Panc1 (cell line): ENCODE data around the gene CDH26. TPM values are rescaled to one million over a fixed set of nuclear protein-coding genes. Genes with fewer than 3 reads are reported as not detected.
A peak's percentile ranks its signal among the peaks of the same experiment; 100 is the strongest.

Experiments used
- ATAC-seq: fragments of 200-7000 bp; cut with Tn5 transposase; 2 replicates; pipeline ENCODE4 v1.9.1; 2020; ENCODE audit warnings: mild to moderate bottlenecking, moderate library complexity
- BruUV-seq: library from RNA; stranded (reverse); fragments of 400-500 nt; replicated peaks from 2 replicates; lab custom pipeline; 2021; lab: Mats Ljungman, UMichigan
- CTCF ChIA-PET: fragments of 300-600 bp; sonication (Branson Sonifier 250); formaldehyde crosslinking; loops from one replicate; lab custom pipeline; 2022; ENCODE audit warnings: antibody characterized with exemption; lab: Charles Lee
- POLR2A ChIA-PET: fragments of 300-600 bp; sonication (Branson Sonifier 250); formaldehyde crosslinking; loops from one replicate; lab custom pipeline; 2022; ENCODE audit warnings: antibody characterized with exemption; lab: Charles Lee
- DNase-seq: peaks from one replicate; pipeline ENCODE4 v3.0.0-alpha.2; 2010; ENCODE audit warnings: low read depth, low spot score
- H3K27ac ChIP-seq: 2 replicates; pipeline ENCODE4 v1.5.1; 2011; ENCODE audit warnings: mild to moderate bottlenecking, low read length, inconsistent platforms
- H3K27me3 ChIP-seq: fragments of 200-500 bp; sonication (Bioruptor generic); 2 replicates; pipeline ENCODE4 v1.6.0; 2014; ENCODE audit warnings: low read length, inconsistent platforms; ENCODE audit not compliant: control insufficient read depth, insufficient read depth
- H3K36me3 ChIP-seq: fragments of 200-500 bp; sonication (Bioruptor generic); 2 replicates; pipeline ENCODE4 v1.5.1; 2014; ENCODE audit warnings: inconsistent platforms, mild to moderate bottlenecking, low read length, moderate library complexity; ENCODE audit not compliant: control insufficient read depth, insufficient read depth
- H3K4me1 ChIP-seq: 2 replicates; pipeline ENCODE4 v1.5.1; 2011; ENCODE audit warnings: inconsistent platforms, mild to moderate bottlenecking, low read length, moderate library complexity; ENCODE audit not compliant: control insufficient read depth, insufficient read depth
- H3K4me3 ChIP-seq, 2 experiments: 2 replicates each; pipeline ENCODE4 v1.5.1; 2011 to 2012; ENCODE audit warnings: low read depth in 2 of 2, low read length in 2 of 2, mild to moderate bottlenecking in 2 of 2, inconsistent platforms in 1 of 2, moderate library complexity in 1 of 2
- H3K9me3 ChIP-seq: fragments of 200-500 bp; sonication (Bioruptor generic); 2 replicates; pipeline ENCODE4 v1.5.1; 2014; ENCODE audit warnings: low read depth, mild to moderate bottlenecking, inconsistent platforms, low read length, moderate library complexity; ENCODE audit not compliant: control insufficient read depth, insufficient read depth
- POLR2AphosphoS5 ChIP-seq: IDR thresholded peaks from 2 replicates; pipeline ENCODE4 v1.6.1; 2012; ENCODE audit warnings: mild to moderate bottlenecking, low read depth, low read length, moderate library complexity
- SIN3A ChIP-seq: IDR thresholded peaks from 2 replicates; pipeline ENCODE4 v1.6.1; 2012; ENCODE audit warnings: low read depth, mild to moderate bottlenecking, low read length, moderate library complexity, borderline replicate concordance; ENCODE audit not compliant: insufficient read depth
- TCF7L2 ChIP-seq: IDR thresholded peaks from 2 replicates; pipeline ENCODE4 v1.6.1; 2011; ENCODE audit warnings: mild to moderate bottlenecking, low read depth, low read length, inconsistent platforms
- in situ Hi-C: cut with HindIII; loops from 2 replicates; pipeline ENCODE4 v1.10.0; 2016; ENCODE audit warnings: low sequenced_read_pairs, low pct_unique_long_range_greater_than_20kb
- intact Hi-C: fragments of 100-400 bp; cut with micrococcal nuclease; formaldehyde crosslinking; loops from one replicate; pipeline ENCODE4 v1.10.0; 2022; ENCODE audit not compliant: unreplicated experiment
- total RNA-seq: library from RNA; stranded (reverse); gene quantifications from one replicate; pipeline ENCODE4 v1.2.1, GENCODE V29; 2021; ENCODE audit not compliant: unreplicated experiment
- TF ChIP-seq, protein P1 (sequence below), 2 experiments: IDR thresholded peaks; 2 replicates each; pipeline ENCODE4 v1.6.1; 2011 to 2012; ENCODE audit warnings: low read depth in 2 of 2, control low read depth in 1 of 2, low read length in 1 of 2, mild to moderate bottlenecking in 1 of 2, moderate library complexity in 1 of 2; ENCODE audit not compliant: insufficient read depth in 1 of 2
- TF ChIP-seq, protein P2 (sequence below): fragments of 450-650 bp; IDR thresholded peaks from 2 replicates; pipeline ENCODE4 v1.5.1; 2017; ENCODE audit warnings: mild to moderate bottlenecking

The CDH26 gene
- total RNA-seq, 1 experiment from 2014 or later: 0.46 TPM

DNA sequence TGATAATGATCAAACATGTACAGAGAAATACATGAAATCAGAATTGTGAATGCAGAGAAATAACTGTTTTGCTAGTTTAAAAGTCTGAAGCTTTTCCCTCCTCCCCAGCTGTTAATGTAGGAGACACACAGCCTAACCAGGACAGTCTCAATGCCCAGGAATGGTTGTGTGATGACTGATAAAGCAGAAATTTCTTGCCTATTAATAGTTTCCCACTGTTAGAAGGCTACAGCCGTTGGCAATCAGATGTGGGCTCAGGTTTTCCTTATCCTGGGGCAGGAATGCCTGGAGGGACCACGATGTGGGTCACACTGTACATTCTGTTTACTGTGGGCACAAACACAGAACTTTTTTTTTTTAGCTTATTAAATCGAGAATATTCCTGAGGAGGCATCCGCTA, 20.0 kb upstream of the CDH26 start:
- POLR2A ChIA-PET: no interaction called here

DNA sequence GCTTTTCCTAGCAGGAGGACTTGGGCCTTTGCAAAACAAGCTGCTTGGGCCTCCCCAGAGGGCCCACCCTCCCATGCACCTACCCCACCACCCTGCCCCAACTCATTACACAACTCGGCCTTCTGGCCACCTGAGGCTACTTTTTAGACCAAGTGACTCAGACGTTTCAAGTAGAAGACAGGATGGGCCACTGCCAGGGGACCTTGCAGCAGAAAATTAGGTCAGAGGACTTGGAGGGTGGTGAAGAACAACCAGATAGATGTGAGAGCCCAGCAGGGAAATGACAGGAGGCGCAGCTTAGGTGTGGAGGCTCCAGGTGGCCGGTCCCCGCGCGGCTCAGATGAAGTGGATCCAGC, 19.5 kb upstream of the CDH26 start:
- no TSS peak for BruUV-seq
- no peaks in the 10 kb centered on the region for H3K9me3 ChIP-seq
- TF ChIP-seq, protein P1, sequence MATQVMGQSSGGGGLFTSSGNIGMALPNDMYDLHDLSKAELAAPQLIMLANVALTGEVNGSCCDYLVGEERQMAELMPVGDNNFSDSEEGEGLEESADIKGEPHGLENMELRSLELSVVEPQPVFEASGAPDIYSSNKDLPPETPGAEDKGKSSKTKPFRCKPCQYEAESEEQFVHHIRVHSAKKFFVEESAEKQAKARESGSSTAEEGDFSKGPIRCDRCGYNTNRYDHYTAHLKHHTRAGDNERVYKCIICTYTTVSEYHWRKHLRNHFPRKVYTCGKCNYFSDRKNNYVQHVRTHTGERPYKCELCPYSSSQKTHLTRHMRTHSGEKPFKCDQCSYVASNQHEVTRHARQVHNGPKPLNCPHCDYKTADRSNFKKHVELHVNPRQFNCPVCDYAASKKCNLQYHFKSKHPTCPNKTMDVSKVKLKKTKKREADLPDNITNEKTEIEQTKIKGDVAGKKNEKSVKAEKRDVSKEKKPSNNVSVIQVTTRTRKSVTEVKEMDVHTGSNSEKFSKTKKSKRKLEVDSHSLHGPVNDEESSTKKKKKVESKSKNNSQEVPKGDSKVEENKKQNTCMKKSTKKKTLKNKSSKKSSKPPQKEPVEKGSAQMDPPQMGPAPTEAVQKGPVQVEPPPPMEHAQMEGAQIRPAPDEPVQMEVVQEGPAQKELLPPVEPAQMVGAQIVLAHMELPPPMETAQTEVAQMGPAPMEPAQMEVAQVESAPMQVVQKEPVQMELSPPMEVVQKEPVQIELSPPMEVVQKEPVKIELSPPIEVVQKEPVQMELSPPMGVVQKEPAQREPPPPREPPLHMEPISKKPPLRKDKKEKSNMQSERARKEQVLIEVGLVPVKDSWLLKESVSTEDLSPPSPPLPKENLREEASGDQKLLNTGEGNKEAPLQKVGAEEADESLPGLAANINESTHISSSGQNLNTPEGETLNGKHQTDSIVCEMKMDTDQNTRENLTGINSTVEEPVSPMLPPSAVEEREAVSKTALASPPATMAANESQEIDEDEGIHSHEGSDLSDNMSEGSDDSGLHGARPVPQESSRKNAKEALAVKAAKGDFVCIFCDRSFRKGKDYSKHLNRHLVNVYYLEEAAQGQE (IDR thresholded peaks at IDR 0.05; ENCODE audit: insufficient read depth in 1 of 2, low read depth in 2 of 2, low read length in 1 of 2): no peak
- TF ChIP-seq, protein P2, sequence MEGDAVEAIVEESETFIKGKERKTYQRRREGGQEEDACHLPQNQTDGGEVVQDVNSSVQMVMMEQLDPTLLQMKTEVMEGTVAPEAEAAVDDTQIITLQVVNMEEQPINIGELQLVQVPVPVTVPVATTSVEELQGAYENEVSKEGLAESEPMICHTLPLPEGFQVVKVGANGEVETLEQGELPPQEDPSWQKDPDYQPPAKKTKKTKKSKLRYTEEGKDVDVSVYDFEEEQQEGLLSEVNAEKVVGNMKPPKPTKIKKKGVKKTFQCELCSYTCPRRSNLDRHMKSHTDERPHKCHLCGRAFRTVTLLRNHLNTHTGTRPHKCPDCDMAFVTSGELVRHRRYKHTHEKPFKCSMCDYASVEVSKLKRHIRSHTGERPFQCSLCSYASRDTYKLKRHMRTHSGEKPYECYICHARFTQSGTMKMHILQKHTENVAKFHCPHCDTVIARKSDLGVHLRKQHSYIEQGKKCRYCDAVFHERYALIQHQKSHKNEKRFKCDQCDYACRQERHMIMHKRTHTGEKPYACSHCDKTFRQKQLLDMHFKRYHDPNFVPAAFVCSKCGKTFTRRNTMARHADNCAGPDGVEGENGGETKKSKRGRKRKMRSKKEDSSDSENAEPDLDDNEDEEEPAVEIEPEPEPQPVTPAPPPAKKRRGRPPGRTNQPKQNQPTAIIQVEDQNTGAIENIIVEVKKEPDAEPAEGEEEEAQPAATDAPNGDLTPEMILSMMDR: no peak
- no peak for TF ChIP-seq POLR2AphosphoS5
- TF ChIP-seq SIN3A: no peak
- TF ChIP-seq TCF7L2: no peak
- no peak for ATAC-seq
- CTCF ChIA-PET: no interaction called here
- in situ Hi-C loops (no loop called here), intact Hi-C loops (no loop called here)
- peaks cover 48% of the 10 kb centered on the region for H3K4me1 ChIP-seq
- no peaks in the 10 kb centered on the region for H3K27me3 ChIP-seq
- no peak for DNase-seq
- peaks cover 16% of the 10 kb centered on the region for H3K36me3 ChIP-seq
- peak overlapping the region; percentile 27 to 87 for H3K4me3 ChIP-seq
- peak overlapping the region; percentile 75; the same call in 1 of the 2 replicates for H3K27ac ChIP-seq
- POLR2A ChIA-PET: no interaction called here

More for the DNA sequence above, 20.0 kb upstream of the CDH26 start:
- H3K27ac ChIP-seq: peak overlapping the region; percentile 75
- no peak for DNase-seq
- peaks cover 13% of the 10 kb centered on the region for H3K36me3 ChIP-seq
- intact Hi-C loops: no loop called here
- no peaks in the 10 kb centered on the region for H3K27me3 ChIP-seq
- CTCF ChIA-PET: no interaction called here
- peaks cover 48% of the 10 kb centered on the region for H3K4me1 ChIP-seq
- TF ChIP-seq TCF7L2 (no peak), SIN3A (no peak), POLR2AphosphoS5 (no peak)
- TF ChIP-seq, protein P1 (IDR thresholded peaks at IDR 0.05; ENCODE audit: insufficient read depth in 1 of 2, low read depth in 2 of 2, low read length in 1 of 2): no peak
- TF ChIP-seq, protein P2: no peak
- in situ Hi-C loops: no loop called here
- no TSS peak for BruUV-seq
- ATAC-seq: no peak
- peak overlapping the region; percentile 21 to 27 for H3K4me3 ChIP-seq
- no peaks in the 10 kb centered on the region for H3K9me3 ChIP-seq
